Measurements from ENCODE around the gene PIF1.

PIF1 gene

GRCh38 chr15:64825431-64826294 is at the start of gene PIF1:
PIF1 (minus strand) TSS chr15:64825647; CDS start chr15:64824335, 1,312 bp downstream.
- peak; percentile 93 for DNase-seq (ENCODE audit: low spot score)

GRCh38 chr15:64870353-64870752 is 44.9 kb upstream of the PIF1 start:
- no peak for DNase-seq (ENCODE audit: low spot score)

GRCh38 chr15:64869501-64869900 is 44.1 kb upstream of the PIF1 start:
- no peak for DNase-seq (ENCODE audit: low spot score)

GRCh38 chr15:64865998-64866520 is 40.6 kb upstream of the PIF1 start:
- DNase-seq (ENCODE audit: low spot score) = peak; percentile 82

GRCh38 chr15:64865126-64865997 is 39.9 kb upstream of the PIF1 start:
- DNase-seq (ENCODE audit: low spot score) = no peak

- no peak for DNase-seq (ENCODE audit: low spot score)
These were observed 38.6 kb upstream of the PIF1 start for GRCh38 chr15:64864068-64864467.

- no peak for DNase-seq (ENCODE audit: low spot score)
These were observed 37.0 kb upstream of the PIF1 start for GRCh38 chr15:64862408-64862807.

GRCh38 chr15:64861960-64862359 is 36.5 kb upstream of the PIF1 start:
- no peak for DNase-seq (ENCODE audit: low spot score)

GRCh38 chr15:64861331-64861730 is 35.9 kb upstream of the PIF1 start:
- DNase-seq (ENCODE audit: low spot score) = no peak

GRCh38 chr15:64859226-64859625 is 33.8 kb upstream of the PIF1 start:
- no peak for DNase-seq (ENCODE audit: low spot score)

- no peak for DNase-seq (ENCODE audit: low spot score)
These were observed 32.7 kb upstream of the PIF1 start for GRCh38 chr15:64858021-64858575.

GRCh38 chr15:64857421-64857820 is 32.0 kb upstream of the PIF1 start:
- DNase-seq (ENCODE audit: low spot score) = peak; percentile 62

- DNase-seq (ENCODE audit: low spot score) = peak; percentile 64
These were observed 31.1 kb upstream of the PIF1 start for GRCh38 chr15:64856429-64857145.

GRCh38 chr15:64855205-64855975 is 29.9 kb upstream of the PIF1 start:
- peak; percentile 46 for DNase-seq (ENCODE audit: low spot score)

- DNase-seq (ENCODE audit: low spot score) = no peak
These were observed 29.1 kb upstream of the PIF1 start for GRCh38 chr15:64854526-64854925.

- DNase-seq (ENCODE audit: low spot score) = no peak
These were observed 28.6 kb upstream of the PIF1 start for GRCh38 chr15:64854041-64854440.

- DNase-seq (ENCODE audit: low spot score) = peak; percentile 85
These were observed 26.0 kb upstream of the PIF1 start for GRCh38 chr15:64851503-64851840.

- DNase-seq (ENCODE audit: low spot score) = no peak
These were observed 25.5 kb upstream of the PIF1 start for GRCh38 chr15:64850778-64851502.

- no peak for DNase-seq (ENCODE audit: low spot score)
These were observed 22.6 kb upstream of the PIF1 start for GRCh38 chr15:64847876-64848716.
